ENCODE data around the gene RAB14. TPM values are rescaled to one million over a fixed set of nuclear protein-coding genes. Genes with fewer than 3 reads are reported as not detected.

Gene RAB14
- polyA plus RNA-seq, 1 of the 3 experiments (the other 2 are of a cell fraction), result 17.4 TPM

DNA sequence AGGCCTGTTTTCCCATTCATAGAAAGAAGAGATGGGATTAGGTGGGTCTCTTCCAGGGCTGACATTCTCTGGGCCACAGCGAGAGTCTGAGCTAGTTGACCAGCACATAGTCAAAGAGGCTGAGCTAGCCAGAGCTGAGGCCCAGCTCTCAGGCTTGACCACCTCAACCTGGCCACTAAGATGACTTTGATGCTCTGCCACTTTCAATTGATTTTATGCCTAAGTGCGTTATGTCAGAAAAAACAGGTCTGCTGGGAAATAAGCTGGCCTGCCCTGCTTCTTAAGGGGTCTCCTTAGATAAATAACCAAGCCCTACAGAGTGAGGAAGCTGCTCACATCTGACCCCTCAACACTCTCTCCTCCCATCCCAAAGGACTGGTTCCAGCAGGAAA is 20.0 kb upstream of the RAB14 start:
- no peak overlapping the region for H3K4me3 ChIP-seq (ENCODE audit: low read depth in 2 of 2, low read length in 1 of 2)
- H3K9me3 ChIP-seq, result no peaks in the 10 kb centered on the region
- ChIA-PET CTCF (interaction anchor here (0.8 to 1.8 kb wide), 4 partner anchors 9 to 178 kb away, joined by 3 to 7 read pairs (median 5); no protein-coding TSS in a partner anchor), POLR2A (no interaction called here)
- 100% methylated on average over 2 of the region's 2 CpGs for WGBS (ENCODE audit: low lambda C conversion rate)
- DNase-seq, result no peak
- H3K4me2 ChIP-seq, result no peak overlapping the region
- no peaks in the 10 kb centered on the region for H3K36me3 ChIP-seq (replicated peaks in 1 of 2; ENCODE audit: control insufficient read depth in 1 of 2, insufficient read depth in 2 of 2, low read length in 1 of 2)
- no peak overlapping the region for H3K9ac ChIP-seq
- no peaks in the 10 kb centered on the region for H3K27me3 ChIP-seq (ENCODE audit: insufficient read depth)
- no peaks in the 10 kb centered on the region for H3K9me2 ChIP-seq
- TF ChIP-seq, protein P1, sequence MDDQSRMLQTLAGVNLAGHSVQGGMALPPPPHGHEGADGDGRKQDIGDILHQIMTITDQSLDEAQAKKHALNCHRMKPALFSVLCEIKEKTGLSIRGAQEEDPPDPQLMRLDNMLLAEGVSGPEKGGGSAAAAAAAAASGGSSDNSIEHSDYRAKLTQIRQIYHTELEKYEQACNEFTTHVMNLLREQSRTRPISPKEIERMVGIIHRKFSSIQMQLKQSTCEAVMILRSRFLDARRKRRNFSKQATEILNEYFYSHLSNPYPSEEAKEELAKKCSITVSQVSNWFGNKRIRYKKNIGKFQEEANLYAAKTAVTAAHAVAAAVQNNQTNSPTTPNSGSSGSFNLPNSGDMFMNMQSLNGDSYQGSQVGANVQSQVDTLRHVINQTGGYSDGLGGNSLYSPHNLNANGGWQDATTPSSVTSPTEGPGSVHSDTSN (IDR thresholded peaks at IDR 0.05), result no peak
- TF ChIP-seq POLR2AphosphoS5 (IDR thresholded peaks at IDR 0.05; ENCODE audit: low read depth, low read length), result no peak
- TF ChIP-seq GABPA (IDR thresholded peaks at IDR 0.05; ENCODE audit: low read depth), result no peak
- no peak for TF ChIP-seq MEF2A (IDR thresholded peaks at IDR 0.05; ENCODE audit: borderline replicate concordance, low read depth)
- TF ChIP-seq, protein P2, sequence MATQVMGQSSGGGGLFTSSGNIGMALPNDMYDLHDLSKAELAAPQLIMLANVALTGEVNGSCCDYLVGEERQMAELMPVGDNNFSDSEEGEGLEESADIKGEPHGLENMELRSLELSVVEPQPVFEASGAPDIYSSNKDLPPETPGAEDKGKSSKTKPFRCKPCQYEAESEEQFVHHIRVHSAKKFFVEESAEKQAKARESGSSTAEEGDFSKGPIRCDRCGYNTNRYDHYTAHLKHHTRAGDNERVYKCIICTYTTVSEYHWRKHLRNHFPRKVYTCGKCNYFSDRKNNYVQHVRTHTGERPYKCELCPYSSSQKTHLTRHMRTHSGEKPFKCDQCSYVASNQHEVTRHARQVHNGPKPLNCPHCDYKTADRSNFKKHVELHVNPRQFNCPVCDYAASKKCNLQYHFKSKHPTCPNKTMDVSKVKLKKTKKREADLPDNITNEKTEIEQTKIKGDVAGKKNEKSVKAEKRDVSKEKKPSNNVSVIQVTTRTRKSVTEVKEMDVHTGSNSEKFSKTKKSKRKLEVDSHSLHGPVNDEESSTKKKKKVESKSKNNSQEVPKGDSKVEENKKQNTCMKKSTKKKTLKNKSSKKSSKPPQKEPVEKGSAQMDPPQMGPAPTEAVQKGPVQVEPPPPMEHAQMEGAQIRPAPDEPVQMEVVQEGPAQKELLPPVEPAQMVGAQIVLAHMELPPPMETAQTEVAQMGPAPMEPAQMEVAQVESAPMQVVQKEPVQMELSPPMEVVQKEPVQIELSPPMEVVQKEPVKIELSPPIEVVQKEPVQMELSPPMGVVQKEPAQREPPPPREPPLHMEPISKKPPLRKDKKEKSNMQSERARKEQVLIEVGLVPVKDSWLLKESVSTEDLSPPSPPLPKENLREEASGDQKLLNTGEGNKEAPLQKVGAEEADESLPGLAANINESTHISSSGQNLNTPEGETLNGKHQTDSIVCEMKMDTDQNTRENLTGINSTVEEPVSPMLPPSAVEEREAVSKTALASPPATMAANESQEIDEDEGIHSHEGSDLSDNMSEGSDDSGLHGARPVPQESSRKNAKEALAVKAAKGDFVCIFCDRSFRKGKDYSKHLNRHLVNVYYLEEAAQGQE (IDR thresholded peaks at IDR 0.05; ENCODE audit: low read depth, low read length), result no peak
- TF ChIP-seq MXI1 (IDR thresholded peaks at IDR 0.05; ENCODE audit: low read depth, low read length), result no peak
- no peak for TF ChIP-seq ELF1 (IDR thresholded peaks at IDR 0.05)
- TF ChIP-seq RXRA (IDR thresholded peaks at IDR 0.05; ENCODE audit: borderline replicate concordance, low read depth), result no peak
- no peak for TF ChIP-seq SMC3 (IDR thresholded peaks at IDR 0.05; ENCODE audit: low read depth, low read length)
- TF ChIP-seq FOSL2 (IDR thresholded peaks at IDR 0.05; ENCODE audit: borderline replicate concordance, low read depth), result no peak
- no peak for TF ChIP-seq FOXM1 (IDR thresholded peaks at IDR 0.05; ENCODE audit: low read depth)
- no peak for TF ChIP-seq TEAD4 (IDR thresholded peaks at IDR 0.05; ENCODE audit: borderline replicate concordance, insufficient read depth)
- no peak for TF ChIP-seq JUND (IDR thresholded peaks at IDR 0.05)
- no peak for TF ChIP-seq TCF12 (IDR thresholded peaks at IDR 0.05)
- TF ChIP-seq, protein P3, sequence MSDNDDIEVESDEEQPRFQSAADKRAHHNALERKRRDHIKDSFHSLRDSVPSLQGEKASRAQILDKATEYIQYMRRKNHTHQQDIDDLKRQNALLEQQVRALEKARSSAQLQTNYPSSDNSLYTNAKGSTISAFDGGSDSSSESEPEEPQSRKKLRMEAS (IDR thresholded peaks at IDR 0.05; ENCODE audit: low read depth), result no peak
- TF ChIP-seq SIN3A (IDR thresholded peaks at IDR 0.05; ENCODE audit: borderline replicate concordance, low read depth, low read length), result no peak
- no peak for TF ChIP-seq TAF1 (IDR thresholded peaks at IDR 0.05; ENCODE audit: borderline replicate concordance, low read depth, low read length)
- no peak for TF ChIP-seq GATA2 (CRISPR knock-in tag; IDR thresholded peaks at IDR 0.05)
- H2AFZ ChIP-seq (ENCODE audit: low read depth), result no peak overlapping the region
- H3K27ac ChIP-seq (ENCODE audit: low read depth in 2 of 2, low read length in 1 of 2), result no peak overlapping the region
- no peaks in the 10 kb centered on the region; a peak in 1 of 4 replicates for H3K4me1 ChIP-seq (ENCODE audit: control insufficient read depth in 1 of 2, insufficient read depth in 2 of 2, low read depth in 1 of 2, low read length in 1 of 2)
- no peaks in the 10 kb centered on the region for H3F3A ChIP-seq (replicated peaks; ENCODE audit: insufficient read depth)
- no peaks in the 10 kb centered on the region for H4K20me1 ChIP-seq (ENCODE audit: insufficient read depth)
- no peaks in the 10 kb centered on the region for H3K79me2 ChIP-seq (ENCODE audit: insufficient read depth)

Data from SK-N-SH (cell line).